Myocyte (in vitro differentiated cells): ENCODE measurements around the gene DUSP9. TPM values are rescaled to one million over a fixed set of nuclear protein-coding genes. Genes with fewer than 3 reads are reported as not detected.

Experiments
- DNase-seq: peaks from one replicate; pipeline ENCODE4 v3.0.0-alpha.2; 2012; ENCODE audit warnings: low read depth
- total RNA-seq: library from RNA; depleted of rRNA; stranded (reverse); fragments of >200 nt; gene quantifications from 2 replicates; pipeline ENCODE4 v1.2.3, GENCODE V29; 2014

Gene DUSP9
- total RNA-seq, 1 donor from 2014 or later = not detected

DNA sequence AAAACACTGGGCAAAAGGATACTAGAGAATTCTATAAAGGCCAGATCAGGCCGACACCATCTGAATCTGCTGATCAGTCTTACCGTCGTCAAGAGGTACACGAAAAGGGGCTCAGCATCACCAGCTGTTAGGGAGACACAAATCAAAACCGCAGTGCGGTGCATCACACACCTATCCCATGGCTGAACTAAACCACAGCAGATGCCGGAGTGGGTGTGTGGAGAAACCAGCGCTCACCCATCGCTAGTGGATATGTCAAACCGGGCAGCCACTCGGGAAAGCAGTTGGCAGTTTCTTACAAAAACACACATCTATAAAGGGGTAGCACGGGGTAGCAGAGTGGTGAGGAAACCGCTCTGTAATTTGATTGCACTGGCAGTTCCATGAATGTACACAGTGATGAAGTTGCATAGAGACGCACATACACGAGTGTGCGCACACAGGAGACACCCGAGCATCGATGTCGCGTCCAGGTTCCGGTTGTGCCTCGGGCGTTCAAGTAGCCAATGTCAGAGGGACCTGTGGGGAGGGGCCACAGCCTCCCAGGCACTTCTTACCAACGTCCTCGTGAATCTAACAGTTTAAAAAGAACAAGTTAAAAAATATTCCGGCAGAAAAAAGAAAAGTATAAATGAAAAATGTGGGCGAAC lies 24.9 kb upstream of the DUSP9 start:
- no peak for DNase-seq

DNA sequence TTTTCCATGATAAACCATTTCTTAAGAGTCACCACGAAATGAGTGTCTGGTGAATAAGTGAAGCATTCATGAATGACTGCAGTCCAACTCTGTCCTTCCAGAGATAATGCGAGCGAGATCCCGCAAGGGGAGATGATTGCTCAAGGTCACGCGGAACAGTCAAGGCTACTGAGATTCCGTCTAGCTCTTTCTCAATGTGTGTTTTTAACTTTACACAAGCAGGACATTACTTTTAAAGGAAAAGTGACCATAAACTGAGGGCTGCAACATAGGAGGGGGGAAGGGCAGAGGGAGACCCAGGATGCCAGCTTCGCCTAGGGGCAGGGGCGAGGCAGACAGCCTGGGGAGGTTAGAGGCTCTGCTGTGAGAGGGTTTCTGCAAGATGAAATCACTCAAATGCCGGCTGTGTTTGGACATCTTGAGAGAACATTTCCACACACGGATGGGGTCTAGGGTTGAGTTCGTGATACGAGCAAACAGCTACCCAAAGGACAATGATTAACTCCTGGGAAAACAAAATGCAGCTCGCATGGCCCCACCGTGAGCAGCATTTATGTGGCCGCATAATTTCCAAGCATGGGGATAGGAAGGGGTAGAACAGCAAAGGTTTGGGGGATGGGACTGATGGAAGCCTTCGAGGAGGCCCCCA lies 24.2 kb upstream of the DUSP9 start:
- no peak for DNase-seq

DNA sequence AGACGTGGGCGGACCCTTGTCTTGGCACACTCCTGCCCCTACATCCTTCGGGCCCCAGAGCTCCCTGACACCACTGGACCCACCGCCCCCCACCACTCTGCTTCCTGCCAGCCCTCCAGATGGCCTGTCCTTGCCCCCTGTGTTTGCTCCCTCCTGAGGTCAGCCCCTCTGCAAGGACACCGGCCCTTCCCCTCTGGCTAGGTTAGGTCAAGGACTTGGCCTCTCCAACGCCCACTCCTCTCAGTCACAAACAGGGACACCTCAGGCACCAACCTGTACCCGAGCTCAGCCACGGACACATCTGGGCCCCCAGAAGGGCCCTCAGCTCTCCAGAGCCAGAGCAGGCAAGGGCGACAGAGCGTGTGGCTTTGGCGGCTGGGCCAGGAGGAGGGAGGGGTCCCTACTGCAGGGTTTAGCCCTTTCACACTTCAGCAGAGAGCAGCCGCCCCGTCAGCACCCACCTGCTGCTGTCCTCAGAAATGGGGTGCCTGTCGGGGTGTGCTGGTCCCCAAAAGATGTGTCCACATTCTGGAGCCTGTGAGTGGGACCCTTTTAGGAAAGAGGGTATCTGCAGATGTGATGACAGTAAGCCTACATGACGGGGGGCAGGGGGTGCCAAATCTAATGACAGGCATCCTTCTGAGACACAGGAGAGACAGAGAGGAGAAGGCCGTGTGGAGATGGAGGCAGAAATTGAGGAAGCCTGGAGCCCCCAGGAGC lies 23.5 kb upstream of the DUSP9 start:
- DNase-seq = no peak

DNA sequence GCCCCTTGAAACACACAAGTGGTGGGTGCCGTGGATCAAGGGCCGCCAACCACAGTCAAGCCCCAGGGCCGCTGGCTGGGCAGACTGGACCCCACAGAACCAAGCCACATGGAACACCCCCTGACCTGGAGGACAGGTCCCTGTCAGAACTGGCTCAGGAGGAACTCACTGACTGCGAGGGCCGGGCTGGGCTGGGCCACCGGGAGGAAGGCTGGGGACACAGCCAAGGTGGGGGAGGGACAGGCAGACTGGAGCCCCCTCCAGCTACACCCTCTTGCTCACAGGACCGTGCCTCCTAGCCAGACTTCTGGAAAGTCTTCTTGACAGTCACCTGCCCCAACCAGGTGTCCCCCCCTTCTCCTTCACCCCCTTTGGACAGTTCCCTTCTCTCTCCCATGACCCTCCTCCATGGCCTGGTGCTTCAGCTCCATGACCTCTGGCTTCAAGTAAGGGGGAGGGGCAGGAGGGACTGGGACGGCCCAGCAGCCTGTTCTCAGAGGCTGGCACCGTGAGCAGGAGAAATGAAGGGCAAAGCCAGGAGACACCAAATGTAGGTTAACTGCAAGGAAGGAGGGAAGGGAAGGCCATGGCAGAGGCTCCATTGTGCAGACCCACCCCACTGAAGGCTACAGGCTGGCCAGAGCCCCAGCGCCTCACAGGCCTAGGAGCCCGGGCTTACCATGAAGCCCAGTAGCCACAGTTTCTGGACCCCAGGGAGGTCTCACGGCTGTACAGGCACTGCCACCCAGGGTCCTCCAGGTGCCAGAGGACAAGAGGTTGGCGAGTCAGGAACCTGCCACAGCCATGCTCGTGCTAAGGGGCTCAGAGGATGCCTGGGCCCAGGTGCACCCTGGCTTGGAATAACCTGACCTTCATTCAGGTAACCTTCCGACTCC lies 22.6 kb upstream of the DUSP9 start:
- no peak for DNase-seq

DNA sequence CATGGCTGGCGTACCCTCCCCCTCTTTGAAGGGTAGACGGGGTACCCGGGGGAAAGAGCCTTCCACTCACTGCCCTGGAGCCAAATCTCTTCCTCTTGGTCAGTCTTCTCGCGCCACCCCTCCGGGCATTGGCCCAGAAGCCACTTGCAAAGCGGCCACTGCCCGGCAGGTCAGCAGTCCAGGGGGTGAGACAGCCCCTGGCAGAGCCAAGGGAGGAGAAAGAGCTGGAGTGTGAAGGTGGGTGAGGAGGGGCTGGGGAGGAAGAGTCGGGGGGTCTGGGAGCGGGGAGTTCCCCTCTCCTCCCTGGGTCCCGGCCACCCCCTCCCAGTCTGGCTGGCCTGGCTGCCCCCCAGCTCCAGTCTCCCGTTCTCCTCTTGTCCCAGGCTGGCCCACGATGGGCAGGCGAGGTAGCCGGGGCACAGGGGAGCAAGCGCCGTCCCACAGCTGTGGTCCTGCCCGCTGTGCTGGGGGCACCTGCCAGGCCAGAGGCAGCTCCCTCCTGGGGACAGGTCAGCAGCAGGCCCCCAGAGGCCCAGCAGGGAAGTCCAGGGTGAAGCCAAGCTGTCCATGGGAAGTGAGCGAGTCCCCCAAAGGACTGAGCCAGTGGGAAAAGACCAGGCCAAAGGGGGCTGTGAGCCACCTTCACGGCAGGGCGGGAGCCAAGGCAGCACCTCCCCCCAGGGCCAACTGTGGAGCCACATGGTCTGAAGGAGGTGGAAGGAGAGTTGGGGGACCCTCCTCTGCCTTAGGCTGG lies 21.6 kb upstream of the DUSP9 start:
- no peak for DNase-seq

DNA sequence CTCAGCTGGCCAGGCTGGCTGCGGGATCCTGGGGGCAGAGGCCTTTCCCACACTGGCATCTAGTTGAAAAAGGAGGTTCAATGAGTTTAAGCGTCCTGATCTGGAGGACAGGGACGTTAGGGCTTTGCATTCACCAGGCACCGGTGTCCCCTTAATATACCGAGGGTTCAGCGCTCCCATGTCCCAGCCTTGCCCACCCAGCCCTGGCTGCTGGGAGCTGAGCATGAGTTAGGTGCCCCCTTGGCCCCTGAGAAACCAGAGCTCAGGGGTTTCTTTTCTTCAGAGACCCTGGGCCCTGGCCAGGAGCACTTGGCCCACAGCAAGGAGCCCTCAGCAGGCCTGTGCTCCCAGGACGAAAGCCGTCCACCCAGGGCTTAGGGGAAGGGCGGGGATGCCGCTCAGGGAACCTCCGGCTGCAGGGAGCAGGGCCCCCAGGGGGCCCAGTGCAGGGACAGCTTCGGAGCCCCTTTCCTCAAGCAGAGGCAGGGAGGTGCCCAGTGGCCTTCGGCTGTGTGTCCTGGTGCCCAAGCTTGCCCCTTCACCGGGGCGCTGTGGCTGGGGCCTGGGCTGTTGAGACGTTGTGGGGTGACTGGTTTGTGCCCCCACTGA lies 20.9 kb upstream of the DUSP9 start:
- DNase-seq = no peak

DNA sequence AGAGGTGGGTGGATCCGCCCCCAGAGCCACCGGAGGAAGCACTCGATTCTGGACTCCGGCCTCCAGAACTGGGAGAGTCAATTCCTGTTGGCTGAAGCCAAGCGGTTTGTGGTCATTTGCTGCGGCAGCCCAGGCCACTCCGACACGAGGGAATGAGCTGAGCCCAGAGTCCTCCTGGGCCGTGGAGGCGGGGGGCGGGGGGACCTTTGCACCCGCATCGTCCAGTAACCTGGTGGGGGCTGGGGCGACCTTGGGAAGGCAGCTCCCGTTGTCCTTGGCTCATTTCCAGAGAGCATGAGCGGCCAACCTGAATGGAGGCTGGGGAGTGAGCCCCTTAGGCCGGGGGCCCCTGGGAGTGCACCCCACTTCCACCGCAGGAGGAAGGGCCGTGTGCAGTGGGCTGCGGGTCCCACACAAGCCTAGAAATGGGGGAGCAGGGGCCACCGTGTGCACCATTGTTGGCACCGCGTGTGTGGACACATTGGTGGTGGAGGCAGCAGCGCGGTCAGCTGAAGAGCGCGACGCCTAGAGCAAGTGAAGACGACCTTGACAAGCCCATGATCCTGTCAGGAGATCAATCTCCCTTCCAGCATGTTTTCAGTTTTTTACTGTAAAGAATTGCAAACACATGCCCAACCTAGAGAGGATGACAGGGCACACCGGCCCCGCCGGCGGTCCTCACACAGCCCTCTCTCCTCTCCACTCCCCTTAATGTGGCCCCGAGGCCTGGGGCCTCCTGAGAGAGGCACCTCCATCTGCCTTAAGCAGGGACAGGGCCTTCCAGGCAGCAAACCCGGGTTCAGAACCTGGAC lies 19.9 kb upstream of the DUSP9 start:
- no peak for DNase-seq

DNA sequence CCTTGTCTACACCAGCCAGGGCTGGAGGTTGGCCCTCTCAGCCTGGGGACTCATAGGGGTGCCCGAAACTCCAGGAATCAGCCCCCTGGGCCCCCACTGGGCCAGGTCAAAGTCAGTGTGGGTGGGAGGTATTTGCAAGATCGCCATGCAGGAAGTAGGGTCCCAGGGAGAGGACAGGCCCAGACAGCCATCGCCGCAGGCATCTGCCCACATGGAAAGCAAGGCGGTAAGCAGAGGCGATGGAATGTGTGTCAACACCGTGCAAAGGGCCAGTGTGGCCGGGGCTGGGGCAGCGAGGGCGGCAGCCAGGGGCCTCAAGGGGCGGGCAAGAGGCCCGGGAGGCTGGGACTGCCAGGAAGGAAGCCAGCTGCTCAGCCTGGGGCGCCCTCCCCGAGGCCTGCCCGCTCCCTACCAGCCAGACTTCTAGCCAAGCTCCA lies 19.3 kb upstream of the DUSP9 start:
- peak; percentile 28 for DNase-seq

DNA sequence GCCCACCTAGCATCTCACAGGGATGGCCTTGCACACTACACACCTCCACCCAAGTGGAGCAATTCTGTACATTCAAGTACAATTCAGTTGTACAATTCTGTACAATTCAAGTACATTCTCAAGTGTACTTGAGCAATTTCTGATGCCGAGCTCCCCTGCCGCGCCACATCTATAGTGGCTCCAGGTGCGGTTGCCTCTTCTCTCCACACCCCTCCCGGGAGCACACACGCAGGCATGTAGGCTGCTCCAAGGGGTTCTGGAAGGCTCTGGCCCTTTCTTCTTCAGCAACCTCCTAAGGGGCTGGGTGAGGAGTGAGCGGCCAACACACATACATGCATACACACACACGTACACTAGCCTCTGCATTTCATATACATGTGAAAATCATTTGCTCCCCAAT lies 18.9 kb upstream of the DUSP9 start:
- no peak for DNase-seq

DNA sequence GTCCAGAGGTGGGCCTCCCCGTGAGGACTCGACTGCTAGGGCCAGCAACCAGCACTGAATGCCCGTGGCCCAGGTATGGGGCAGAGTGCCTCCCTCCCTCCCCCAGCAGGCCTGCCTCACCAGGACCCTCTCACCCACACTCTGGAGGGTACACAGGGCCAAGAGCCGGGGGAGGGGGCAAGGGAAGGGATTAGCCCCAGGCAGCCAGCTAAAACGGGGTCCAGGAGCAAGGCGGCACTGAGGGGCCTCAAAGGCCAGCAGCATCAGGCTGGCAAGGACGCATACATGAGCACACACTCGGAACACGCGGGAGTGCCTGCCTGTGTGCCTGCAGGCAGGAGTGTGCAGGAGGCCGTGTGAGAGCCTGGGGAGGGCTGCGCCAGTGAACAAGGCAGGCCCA lies 18.3 kb upstream of the DUSP9 start:
- no peak for DNase-seq

DNA sequence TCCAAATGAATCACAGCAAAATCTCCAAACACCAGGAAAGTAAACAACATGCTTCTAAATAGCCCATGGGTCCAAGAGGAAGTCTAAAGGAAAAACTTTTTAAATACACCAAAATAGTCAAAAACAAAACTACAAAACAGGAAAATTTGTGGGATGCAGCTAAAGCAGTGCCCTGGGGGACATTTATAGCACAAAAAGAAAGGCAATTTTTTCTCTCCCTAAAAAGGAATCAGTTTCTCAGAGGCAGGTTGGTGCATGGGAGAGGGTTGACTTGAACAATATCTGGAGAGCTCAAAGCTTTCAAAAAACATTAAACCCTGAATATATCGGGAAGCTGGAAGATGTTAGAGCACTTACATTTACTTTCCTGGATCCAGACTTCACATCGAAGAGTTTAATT lies 15.7 kb upstream of the DUSP9 start:
- DNase-seq = no peak

DNA sequence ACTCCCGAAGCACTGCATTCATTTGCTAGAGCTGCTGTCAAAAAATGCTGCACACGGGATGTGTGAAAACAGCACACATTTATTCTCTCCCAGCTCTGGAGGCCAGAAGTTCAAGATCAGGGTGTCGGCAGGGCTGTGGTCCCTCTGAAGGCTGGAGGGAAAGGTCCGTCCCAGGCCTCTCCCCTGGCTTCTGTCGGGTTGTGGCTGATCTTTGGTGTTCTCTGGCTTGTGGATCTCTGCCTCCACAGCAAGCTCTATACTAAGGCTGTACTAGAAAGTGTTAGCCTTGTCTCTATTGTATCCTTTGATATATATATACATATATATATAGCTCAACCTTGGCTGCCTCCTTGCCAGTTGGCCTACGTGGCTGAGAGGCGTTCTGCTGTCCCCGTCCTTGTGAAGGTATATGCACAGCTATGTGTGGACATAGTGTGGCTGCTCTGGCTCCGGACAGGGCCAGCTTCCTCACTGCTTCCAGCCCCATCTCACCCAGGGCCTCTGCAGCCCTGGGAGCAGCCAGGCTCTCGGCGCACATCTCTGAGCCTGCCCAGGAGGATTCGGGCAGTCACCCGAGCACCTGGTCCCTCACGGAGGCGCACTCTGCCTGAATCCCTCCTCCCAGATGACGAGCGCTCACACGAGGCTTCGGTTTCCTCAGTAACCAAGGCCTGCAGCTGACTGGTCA lies 15.0 kb upstream of the DUSP9 start:
- no peak for DNase-seq

DNA sequence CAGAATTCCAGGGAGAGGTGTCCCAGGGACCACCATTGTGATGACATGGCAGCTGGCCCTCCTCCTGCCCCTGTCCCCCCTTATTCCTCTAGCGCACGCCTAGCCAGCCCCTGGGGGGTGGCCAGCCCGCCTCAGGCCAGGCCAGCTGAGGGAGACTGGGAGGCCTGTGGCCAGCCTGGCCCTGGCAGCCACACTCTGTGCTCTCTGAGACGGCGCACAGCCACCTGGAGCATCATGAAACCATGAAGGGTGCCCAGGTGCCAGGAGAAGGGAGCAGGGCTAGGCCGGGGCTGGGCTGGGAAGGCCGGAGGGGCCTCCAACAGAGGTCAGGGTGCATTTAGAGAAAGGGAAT lies 14.4 kb upstream of the DUSP9 start:
- no peak for DNase-seq

DNA sequence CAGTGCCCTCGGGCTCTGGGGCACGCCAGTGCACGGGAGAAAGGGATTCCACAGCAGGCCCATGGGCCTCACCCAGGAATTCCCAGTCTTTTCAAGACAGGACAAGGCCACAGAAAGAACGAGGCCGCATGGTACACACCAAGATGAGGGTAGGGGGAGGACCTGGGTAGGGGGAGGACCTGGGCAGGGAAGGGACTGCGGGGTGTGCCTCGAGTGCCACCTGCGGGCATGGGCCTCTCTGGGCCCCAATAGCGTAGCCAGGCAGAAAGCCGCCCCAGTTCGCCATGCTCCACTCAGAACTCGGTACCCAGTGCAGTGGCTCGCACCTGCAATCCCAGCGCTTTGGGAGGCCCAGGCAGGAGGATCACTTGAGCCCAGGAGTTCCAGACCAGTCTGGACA lies 14.0 kb upstream of the DUSP9 start:
- no peak for DNase-seq

DNA sequence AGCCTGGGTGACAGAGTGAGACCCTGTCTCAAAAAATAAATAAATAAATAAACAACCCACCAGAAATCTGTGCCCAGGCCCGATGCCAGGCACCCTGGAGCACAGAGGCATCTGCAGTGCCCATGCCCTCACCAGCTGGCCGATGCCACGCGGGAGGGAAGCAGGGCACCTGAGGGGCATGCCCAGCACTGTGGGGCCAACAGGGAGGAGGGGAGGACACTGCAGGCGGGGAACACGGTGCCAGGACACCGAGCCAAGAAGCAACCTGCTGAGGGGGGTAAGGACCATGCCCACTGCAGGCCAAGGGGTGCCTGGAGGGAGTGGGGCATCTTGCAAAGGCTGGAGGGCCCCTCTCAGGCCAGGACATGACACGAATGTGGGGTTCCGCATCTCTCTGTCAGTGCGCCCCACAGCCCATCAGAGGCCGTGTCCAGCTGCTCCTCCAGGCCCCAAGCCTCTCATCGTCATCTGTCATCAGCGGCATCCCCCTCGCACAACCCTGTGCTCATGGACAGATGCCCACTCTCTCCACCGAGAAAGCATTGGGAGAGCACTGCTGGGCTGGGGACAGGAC lies 13.3 kb upstream of the DUSP9 start:
- DNase-seq = no peak

DNA sequence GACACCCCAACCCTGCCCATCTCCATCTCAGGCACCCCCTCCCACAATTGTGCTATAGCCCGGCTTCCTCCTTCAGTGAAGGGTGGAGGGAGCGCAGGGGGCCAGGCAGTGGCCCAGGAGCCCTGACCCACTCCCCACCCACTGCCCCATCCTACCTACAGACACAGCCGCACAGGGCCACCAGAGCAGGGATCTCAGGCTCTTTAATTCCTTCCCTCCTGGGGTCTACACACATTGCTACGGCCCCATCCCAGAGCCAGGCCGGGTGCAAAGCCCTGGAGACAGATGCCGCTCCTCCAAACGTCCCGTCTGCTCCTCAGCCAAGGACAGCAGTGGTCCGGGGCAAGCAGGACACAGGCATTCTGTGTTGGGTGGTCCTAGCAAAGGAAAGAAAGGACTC lies 12.8 kb upstream of the DUSP9 start:
- no peak for DNase-seq

DNA sequence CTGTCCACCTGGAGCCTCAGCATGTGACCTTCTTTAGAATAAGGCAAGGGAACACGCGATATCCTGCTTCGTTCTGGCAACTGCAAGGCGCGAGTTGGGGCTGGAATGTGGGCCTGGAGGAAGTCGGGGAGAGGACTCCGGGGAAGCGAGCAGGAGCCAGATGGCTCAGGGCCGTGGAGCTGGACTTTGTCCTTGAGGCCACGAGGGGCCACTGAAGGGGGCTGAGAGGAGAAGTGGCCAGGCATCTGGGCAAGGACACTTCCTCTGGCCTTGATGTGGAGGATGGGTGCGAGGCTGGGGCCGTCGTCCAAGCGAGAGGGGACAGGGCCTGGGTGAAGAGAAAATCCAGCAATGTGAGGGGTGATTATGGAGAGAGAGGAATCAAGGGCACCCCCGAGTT lies 12.2 kb upstream of the DUSP9 start:
- no peak for DNase-seq

DNA sequence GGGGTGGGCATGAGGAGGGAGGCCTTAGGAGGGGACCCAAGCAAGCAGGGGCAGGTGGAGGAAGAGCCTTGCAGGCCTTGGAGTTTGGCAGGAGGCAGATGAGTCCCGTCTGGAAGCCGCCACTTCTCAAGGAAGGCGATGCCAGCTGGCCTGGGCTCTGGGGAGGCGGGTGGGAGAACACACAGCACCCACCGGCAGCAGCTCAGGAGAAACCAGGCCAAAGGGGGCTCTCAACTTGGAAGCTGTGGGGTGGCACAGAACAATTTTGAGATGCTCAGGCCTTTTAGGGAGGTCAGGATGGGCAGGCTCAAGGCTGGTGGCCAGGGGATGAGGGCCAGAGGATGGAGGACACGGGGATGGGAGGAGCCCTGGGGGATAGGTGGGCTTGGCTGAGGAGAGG lies 11.6 kb upstream of the DUSP9 start:
- DNase-seq = no peak
